NCI-H2081 treated with DMSO at 0.1 percent for 48 hours (cell line): ENCODE measurements around the gene BAG5.
A peak's percentile ranks its signal among the peaks of the same experiment; 100 is the strongest.
"Not testable (repeated sequence)": the region's sequence is repeated elsewhere in the genome, so short reads cannot be mapped to it uniquely, and the experiment has no call there.

ENCODE experiments used
- DNase-seq: peaks from one replicate; lab custom pipeline; 2025; lab: John Stamatoyannopoulos, UW

BAG5 gene

GRCh38 chr14:103534576-103535061, 27.8 kb downstream of the BAG5 start:
- DNase-seq = no peak

DNA sequence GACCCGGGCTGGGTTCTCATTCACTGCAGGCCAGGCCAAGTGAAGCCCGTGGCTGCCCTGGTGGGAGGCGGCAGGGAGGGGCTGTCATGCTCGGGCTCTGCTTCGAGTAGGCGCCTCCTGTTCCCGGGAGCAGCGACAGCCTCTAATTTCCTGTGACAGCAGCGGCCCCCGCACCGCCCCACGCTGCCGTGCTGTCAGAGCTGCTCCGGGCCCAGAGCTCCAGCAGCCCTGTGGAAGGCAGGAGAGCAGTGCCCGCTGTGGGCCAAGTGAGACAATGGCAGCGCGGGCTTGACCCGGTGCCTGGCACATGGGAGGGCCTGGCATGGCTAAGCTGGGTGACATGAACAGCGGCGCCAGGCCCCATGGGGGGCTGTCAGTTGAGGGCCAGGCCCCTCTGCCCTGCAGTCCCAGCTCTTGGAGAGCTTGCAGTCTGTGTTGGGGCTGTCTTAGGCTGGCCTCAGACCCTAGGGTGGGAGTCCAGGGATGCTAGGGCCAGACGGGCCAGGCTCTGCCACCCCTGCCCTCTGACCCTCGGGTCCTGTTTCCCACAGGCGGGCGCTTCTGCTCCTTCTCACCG, 28.4 kb downstream of the BAG5 start:
- no peak for DNase-seq

GRCh38 chr14:103533137-103533998, 29.1 kb downstream of the BAG5 start:
- no peak for DNase-seq

DNA sequence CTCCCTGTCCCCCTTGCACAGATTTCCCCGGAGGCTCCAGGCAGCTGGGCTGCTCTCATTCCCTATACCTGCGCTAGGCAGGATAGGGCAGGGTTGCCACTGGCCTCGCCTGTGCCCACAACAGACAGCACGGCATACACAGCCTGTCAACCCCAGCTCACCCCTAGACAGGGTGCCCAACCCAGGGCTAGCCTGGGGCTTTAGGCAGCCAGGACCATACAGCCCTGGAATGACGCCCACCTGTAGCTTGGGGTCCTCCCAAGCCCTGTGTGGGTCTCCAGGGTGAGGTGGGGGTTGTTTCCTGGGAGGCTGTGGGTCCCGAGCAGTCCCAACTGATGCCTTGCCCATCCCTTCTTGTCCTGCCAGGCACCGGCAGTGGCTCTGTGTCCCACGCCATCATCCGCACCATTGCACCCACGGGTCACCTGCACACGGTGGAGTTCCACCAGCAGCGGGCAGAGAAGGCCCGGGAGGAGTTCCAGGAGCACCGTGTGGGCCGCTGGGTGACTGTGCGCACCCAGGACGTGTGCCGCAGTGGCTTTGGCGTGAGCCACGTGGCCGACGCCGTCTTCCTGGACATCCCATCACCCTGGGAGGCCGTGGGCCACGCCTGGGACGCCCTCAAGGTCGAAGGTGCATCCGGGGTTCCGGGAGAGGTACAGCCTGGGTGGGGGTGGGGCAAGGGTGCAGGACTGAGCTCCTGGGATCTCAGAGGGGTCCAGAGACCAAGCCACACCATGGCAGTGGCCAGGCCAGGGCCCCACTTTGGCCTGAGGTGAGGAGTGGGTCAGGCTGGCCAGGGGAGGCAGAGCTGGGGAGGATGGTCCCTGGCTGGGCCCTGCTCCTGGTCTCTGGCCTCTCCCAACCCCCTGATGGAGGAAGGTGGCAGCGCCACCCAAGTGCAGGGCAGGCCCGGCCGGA, 30.0 kb downstream of the BAG5 start:
- DNase-seq = no peak

- no peak for DNase-seq
Observed at GRCh38 chr14:103531421-103532215, 30.8 kb downstream of the BAG5 start.

DNA sequence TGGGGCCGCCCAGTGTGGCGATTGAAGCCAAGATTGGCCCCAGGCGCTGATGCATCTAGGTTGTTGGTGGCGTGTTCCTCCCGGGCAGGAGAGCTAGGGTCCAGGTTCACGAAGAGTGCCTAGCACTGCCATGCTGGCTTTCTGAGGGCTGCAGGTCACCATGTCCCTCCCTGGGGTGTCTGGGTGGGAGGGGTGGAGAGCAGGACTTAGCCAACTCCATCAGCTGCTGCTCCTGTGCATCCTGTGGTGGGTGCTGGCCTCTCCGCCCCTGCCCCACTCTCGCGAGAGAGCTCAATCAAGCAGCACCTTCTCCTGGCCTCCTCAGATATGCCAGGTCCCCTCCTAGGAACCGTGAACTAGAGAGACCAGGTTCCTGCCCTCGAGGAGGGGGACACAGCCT, 31.6 kb downstream of the BAG5 start:
- no peak for DNase-seq

GRCh38 chr14:103530390-103530789, 32.1 kb downstream of the BAG5 start:
- no peak for DNase-seq

GRCh38 chr14:103529383-103530365, 32.8 kb downstream of the BAG5 start:
- DNase-seq = no peak

DNA sequence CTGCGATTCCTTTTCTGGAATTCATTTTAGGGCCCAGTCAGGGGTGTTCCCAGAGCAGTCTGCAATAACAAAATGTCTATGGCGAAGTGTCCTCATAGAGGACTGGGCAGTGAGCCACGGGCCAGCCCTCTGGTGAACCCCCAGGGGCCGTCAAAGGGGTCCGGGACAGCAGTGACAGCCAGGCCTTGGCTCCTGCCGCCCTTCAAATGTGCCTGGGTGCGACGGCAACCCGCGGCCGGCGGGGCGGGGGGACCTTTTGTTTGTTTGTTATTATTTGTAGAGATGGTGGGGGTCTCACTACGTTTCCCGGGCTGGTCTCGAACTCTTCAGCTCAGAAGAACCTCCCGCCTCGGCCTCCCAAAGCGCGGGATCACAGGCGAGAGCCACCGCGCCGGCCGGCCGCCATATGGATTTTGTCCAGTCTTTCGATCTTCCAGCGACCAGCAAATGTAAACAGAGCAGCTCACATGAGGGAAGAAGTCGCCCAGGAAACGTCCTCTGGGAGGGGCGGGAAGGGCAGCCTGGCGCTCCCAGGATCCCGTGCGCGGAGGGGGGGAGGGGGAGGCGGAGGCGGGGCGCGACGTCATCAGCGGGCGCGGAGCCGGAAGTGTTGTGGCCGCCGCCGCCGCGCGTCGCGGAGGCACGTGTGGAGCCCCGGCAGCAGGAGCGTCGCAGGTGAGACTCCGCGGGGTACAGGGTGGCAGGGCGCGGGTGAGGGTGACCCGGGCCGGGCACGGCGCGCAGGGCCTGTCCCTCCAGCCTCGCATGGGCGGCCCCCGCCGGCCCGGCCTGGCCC, 33.7 kb downstream of the BAG5 start, which contains the start of gene TRMT61A:
Gene TRMT61A, plus strand, starts transcription at position 610 of the 796 bp plus-strand sequence. CDS start 783 bp downstream, outside the sequence.
- DNase-seq = peak; percentile 83

DNA sequence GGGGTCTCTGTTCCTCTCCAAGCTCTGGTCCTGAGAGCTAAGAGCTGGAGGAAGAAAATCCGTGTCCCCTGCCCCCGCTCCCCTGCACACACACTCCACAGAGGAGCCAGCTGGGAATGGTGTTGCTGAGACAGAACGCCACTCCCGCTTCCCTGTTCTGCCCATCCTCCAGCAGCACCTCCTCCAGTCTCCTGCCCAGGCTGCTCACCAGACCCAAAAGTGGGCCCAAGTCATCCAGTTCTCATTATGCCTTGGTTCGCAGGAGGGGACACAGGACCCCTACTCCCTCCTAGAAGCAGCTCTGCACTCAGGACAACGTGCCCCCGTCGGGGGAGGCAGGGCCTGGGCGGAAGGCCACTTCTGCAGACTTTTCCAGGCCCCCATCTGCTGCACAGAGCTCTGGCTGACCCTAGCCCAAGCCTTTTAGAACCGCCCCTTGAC, 34.3 kb downstream of the BAG5 start:
- DNase-seq = no peak

DNA sequence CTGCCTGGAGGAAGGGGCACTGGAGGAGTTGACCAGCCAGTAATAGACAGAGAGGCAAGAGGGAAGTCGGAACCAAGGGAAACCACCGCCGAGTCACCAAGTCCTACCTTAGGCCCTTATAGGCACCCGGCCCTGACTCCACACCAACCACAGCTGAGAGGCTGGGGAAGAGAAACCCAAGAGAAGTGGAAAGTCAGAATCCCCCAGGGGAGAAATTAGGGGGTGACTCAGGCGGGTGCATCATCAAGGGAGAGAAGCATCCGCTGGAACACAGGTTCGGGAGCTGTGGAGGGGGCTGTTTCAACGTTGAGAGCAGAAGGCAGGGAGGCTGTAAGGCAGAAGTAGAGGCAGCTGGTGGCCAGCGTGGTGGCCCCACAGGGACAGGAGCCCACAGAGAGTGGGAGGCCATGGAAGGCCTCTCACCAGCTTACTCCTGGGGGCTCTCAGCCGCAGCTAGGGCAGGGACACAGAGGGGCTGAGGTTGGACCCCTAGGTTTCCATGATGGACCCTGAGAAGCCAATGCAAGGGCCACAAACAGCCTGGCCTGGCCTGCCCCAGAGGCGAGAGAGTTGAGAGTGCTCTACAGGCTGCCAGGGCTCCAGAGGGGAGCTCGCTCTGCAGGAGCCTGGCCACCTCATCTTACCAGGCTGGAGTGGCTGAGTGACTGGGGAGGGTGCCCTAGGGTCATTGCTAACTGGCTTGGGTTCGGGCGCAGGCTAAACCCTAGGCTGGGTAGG, 34.9 kb downstream of the BAG5 start:
- no peak for DNase-seq

DNA sequence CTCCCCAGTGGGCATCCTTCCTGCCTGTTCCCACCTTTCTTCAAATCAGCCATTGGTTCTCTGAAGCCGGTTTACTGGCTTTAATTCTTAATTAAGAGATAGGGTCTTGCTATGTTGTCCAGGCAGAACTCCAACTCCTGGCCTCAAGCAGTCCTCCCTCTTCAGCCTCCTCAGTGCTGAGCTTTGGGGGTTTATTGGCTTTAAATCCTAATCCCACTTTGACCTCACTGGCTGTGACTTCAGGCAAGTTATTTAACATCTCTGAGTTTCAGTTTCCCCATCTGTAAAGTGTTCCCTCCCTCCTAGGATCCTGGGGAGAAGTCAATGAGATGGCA, 35.6 kb downstream of the BAG5 start:
- DNase-seq = no peak

- DNase-seq = no peak
Observed at GRCh38 chr14:103526247-103526913, 36.1 kb downstream of the BAG5 start.

DNA sequence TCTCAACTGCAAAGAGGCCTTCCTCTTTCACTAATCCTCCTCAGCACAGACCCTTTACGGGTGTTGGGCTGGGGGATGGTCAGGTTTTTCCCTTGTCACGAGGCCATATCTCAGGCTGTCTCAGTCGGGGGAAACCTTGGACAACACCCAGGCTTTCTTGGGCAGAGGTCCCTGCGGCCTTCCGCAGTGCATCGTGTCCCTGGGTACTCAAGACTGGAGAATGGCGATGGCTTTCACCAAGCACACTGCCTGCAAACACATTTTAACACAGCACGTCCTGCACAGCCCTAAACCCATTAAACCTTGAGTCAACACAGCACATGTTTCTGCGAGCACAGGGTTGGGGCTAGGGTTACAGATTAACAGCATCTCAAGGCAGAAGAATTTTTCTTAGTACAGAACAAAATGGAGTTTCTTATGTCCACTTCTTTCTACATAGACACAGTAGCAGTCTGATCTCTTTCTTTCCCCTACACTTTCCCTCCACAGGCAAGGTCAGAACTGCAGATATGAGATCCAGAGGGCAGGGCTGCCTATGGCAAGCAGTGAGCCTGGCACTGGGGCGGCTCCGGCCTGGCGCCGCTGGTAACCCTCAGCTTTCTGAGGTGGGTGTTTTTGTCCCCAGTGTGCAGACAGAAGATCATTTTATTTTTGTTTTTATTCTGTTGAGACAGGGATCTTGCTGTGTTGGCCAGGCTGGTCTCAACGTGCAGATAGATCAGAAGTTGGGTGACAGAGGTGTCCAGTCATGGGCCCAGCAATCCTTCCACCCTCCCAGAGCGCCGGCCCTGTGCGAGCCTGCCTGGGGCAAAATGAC, 36.8 kb downstream of the BAG5 start:
- DNase-seq = not testable (repeated sequence)

DNA sequence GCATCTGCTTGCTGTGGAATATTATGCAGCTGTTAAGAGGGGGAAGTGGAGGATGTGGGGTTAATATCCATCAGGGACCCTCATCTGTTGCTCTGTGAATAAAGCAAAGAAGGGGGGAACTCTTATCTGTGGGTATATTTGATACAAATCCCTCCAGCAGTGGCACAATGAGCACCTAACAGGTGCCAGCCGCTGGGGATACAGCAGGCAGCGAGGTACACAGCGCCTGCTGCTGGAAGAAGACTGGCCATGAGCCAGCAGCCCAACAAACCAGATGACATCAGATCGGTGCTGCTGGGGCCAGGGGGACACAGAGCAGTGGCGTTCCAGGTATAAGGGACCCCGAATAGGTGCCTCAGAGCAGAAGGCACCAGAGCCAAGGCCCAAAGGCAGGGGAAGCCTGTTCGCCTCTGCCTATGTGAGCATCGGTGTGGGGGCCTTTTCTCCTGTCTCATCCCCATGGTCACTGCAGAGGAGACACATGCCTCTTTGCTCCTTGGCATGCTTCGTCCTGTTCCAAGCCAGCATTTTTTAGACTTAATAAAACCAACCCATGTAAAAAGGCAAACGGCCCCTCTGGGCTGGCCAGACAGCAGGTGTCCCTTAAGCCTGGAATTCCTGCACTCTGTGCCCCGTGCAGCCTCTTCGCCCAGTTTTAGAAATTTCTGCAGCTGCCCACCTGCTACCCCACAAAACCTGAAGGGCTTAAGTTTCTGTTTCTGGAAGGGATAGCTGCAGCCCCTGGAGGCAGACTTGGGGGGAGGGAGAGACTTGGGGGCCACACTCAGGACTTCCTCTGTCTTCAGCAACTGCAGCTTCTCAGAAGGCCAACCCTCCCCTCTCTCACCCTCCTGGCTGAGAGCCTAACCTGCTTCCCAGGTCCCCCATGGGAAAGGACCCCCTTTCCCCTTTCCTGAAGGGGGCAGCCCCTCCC, 38.2 kb downstream of the BAG5 start:
- no peak for DNase-seq

GRCh38 chr14:103523575-103523954, 38.9 kb downstream of the BAG5 start:
- DNase-seq = no peak
